GM10266 (cell line): ENCODE results near the gene ZNF444.

Source experiments
- DNase-seq: peaks from one replicate; pipeline ENCODE4 v3.0.0; 2012; ENCODE audit errors: extremely low spot score
- CTCF ChIP-seq: IDR thresholded peaks from 2 replicates; pipeline ENCODE4 v1.5.1; 2012; ENCODE audit warnings: mild to moderate bottlenecking, low read depth; ENCODE audit not compliant: control insufficient read depth, insufficient read depth; ENCODE audit errors: missing control alignments

The ZNF444 gene

DNA sequence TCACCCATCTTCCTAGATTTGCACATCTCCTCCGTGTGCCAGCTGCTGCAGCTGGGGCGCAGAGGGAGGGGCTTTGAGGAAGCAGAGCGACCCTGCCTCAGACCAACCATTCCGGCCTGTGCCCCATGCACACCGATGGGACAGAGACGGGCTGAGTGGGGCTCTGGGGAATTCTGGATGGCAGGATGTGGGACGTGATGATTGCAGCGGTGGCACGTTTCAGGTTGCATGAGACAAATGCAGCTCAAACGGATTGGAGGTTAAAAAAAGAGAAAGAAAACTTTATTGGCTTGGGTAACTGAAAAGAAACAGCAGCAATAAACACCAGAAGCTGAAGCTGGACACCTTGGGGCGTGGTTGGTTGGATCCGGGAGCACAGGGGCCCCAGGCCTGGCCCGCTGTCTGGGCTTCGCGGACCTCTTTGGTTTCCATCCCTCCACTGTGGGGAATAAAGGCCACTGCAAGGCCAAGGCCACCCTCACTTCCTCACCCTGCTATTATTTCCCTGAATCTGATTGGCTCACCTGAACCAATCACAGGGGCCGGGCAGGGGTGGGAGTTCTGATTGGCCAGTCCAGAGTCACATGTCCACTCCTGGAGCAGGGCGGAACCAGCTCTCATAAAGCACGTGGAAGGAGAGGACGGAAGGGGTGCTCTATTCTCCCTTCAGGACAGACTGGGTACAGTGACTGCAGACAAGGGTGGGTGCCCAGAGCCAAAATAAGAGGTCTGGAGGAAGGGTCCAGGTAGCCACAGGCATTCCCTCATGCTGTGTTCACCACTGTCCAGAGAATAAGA lies 13.9 kb upstream of the ZNF444 start:
- DNase-seq = no peak

GRCh38 chr19:56130006-56130405 lies 11.1 kb upstream of the ZNF444 start:
- TF ChIP-seq CTCF = no peak
- no peak for DNase-seq

More for the DNA sequence above, 13.9 kb upstream of the ZNF444 start:
- no peak for TF ChIP-seq CTCF

DNA sequence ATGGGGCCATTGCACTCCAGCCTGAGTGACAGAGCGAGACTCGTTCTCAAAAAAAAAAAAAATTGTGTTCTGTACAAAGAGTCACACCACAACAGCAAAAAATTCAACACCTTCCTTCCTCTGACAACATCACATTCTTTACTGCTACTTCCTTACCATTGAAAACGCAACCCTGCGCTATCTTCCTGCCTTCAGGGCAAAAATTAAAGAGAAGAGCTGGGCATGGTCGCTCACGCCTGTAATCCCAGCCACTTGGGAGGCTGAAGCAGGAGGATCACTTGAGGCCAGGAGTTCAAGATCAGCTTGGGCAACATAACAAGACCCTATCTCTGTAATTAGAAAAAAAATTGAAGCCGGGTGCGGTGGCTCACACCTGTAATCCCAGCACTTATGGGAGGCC lies 9.4 kb upstream of the ZNF444 start:
- no peak for DNase-seq
- TF ChIP-seq CTCF = no peak

DNA sequence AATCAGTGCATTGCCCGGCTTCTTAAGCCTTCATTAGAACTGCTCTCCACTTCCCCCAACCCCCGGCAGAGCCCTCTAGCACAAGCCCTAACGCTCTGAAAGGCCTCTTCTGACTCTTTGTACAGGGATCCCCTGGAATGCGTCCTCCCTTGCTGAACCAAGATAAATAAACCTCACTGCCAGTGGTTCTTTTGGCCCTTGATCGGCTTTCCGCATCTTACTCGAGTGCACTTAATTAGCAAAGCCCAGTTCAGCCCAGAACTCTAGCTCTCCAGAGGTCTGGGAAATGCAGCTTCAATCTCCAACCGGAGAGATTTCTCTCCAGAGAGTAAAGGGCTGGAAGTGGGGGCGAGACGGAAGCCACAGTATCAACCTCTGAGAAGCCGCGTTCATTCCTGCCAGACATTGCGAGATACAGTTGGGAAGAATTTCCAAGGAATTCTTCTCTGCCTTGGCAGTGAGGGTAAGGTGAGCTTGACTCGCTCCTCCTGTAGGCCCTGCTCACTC lies 8.7 kb upstream of the ZNF444 start:
- TF ChIP-seq CTCF = no peak
- no peak for DNase-seq

GRCh38 chr19:56133858-56134653 lies 7.0 kb upstream of the ZNF444 start:
- no peak for TF ChIP-seq CTCF
- DNase-seq = no peak

- TF ChIP-seq CTCF = no peak
- no peak for DNase-seq
Observed at GRCh38 chr19:56134654-56134921, 6.5 kb upstream of the ZNF444 start.

GRCh38 chr19:56136362-56136761 lies 4.7 kb upstream of the ZNF444 start:
- no peak for TF ChIP-seq CTCF

More at GRCh38 chr19:56136362-56136761, 4.7 kb upstream of the ZNF444 start:
- DNase-seq = no peak
